NCI-H1694 (cell line): ENCODE measurements around the gene PLBD1.

ENCODE experiments used
- DNase-seq: peaks from one replicate; lab custom pipeline; 2025; lab: John Stamatoyannopoulos, UW

Gene PLBD1, protein sequence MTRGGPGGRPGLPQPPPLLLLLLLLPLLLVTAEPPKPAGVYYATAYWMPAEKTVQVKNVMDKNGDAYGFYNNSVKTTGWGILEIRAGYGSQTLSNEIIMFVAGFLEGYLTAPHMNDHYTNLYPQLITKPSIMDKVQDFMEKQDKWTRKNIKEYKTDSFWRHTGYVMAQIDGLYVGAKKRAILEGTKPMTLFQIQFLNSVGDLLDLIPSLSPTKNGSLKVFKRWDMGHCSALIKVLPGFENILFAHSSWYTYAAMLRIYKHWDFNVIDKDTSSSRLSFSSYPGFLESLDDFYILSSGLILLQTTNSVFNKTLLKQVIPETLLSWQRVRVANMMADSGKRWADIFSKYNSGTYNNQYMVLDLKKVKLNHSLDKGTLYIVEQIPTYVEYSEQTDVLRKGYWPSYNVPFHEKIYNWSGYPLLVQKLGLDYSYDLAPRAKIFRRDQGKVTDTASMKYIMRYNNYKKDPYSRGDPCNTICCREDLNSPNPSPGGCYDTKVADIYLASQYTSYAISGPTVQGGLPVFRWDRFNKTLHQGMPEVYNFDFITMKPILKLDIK

GRCh38 chr12:14567351-14568162 is at the start of gene PLBD1:
Gene PLBD1, minus strand, starts transcription at chr12:14567883. Its CDS starts 187 bp downstream, at chr12:14567696.
- DNase-seq, result no peak

DNA sequence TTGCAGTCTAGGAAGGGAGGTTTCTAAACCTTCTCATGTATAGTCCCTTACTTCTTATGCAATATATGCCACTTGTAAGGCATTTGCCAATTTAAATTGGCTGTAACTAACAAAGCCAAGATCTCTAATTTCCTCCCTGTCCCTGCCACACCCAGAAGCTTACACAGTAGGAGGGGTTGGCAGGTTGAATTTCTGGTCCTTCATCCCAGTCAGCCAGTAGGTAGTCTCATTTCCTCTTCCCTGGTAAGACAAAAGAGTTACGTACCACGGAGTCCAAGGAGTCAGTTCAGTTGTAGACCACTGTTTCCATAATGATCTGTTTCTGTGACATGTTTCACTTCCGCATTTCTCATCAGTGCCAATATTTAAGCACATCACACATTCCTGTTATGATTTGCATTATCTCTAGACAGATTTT is 47.0 kb upstream of the PLBD1 start:
- no peak for DNase-seq

DNA sequence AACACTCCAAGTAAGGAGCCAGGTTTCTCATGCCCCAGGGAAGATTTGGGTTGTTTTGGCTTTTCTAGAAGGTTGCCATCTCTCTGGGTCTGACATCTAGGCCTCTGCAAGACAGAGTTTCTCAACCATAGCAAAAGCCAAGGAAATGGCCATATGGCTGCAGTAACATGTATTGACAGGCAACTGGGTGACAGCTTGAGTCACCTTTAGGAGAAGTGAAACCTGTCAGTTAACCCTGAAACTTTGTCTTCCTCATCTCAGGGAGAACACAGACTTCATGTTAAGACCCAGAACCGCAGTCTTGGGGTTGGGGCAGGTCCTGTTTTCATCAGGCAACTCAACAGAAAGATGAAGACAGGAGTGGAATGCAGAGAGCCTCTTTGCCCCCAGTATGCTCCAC is 46.0 kb upstream of the PLBD1 start:
- no peak for DNase-seq

DNA sequence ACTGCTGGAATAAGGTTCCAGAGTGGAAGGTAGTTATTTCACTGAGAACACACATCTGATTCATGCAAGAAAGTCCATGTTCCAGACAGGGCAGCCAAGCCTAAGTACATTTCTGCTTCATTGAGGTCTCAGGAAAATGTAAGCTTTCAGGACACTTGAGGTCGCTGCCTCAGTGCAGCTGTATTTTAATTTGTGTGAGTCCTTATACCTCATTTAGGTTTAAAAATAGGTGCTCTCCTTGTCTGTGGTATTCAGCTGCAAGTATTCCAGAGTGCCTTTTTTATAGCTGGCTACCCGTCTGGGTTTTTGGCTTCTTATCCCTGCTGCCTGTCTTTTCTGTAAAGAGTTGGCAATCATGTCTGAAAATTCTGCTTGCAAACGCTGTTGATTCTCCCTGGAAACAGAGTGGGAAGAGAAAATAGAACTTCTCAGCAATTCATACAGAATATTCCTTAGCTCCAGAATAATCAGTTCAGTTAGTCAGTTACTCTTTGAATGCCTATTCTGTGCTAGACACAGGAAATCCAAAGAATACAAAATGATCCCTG is 45.3 kb upstream of the PLBD1 start:
- DNase-seq, result no peak

- DNase-seq, result no peak
Measured at GRCh38 chr12:14612250-14612649, 44.6 kb upstream of the PLBD1 start.

DNA sequence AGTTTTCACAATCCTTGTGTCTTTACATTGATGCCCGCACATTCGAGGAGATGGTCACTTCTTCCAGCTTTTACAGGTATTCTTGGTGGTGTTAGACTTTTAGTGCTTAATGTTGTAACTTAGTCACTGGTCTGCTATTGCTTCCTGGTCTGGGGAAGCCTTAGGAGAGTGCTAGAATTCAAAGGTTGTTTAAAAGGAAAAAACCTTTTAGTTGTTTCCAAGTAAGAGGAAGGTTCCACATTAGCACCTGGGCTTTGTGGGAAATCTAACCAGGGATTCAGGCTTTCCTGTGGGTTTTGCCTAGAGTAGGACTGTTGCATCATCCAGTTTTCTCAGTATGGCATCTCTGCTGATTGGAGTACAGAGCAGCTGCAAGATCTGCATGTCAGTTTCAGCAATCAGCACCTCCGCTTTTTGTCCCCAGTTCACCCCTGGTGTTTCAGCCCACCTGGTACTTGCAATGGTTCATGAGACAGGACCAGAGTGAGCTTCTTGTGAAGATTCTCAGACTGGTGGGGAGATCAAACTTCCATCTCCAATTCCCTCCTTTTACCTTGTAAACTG is 44.0 kb upstream of the PLBD1 start:
- no peak for DNase-seq

DNA sequence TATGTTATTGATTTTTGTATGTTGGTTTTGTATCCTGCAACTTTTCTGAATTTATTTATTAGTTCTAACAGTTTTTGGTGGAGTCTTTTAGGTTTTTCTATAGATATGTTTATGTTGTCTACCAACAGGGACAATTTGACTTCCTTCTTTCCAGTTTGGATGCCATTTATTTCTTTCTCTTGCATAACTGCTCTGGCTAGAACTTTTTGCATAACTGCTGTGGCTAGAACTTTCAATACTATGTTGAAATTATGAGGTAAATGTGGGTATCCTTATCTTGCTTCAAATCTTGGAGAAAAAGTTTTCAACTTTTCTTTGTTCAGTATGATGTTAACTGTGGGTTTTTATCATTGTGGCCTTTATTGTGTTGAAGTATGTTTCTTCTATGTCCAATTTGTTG is 39.9 kb upstream of the PLBD1 start:
- no peak for DNase-seq

DNA sequence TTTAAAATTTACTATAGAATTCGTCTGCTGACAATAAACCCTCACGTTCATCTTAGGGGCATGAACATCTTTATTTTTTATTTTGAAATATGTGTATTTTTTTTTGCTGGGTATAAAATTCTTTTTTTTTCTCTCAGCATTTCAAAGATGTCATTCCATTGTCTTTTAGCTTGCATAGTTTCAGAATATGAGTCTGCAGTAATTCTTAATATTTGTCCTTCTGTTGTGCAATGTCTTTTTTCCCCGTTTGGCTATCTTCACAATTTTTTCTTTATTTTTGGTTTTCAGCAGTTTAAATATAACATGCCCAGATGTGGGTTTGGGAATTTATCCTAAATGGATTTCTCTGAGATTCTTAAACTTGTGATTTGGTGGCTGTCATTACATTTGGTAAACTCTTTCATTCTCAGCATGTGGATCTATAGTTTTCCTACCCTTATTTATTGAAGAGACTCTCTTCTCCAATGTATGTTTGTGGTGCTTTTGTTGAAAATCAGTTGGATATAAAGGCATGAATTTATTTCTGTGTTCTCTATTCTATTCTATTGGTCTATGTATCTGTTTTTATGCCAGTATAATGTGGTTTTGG is 37.8 kb upstream of the PLBD1 start:
- no peak for DNase-seq

DNA sequence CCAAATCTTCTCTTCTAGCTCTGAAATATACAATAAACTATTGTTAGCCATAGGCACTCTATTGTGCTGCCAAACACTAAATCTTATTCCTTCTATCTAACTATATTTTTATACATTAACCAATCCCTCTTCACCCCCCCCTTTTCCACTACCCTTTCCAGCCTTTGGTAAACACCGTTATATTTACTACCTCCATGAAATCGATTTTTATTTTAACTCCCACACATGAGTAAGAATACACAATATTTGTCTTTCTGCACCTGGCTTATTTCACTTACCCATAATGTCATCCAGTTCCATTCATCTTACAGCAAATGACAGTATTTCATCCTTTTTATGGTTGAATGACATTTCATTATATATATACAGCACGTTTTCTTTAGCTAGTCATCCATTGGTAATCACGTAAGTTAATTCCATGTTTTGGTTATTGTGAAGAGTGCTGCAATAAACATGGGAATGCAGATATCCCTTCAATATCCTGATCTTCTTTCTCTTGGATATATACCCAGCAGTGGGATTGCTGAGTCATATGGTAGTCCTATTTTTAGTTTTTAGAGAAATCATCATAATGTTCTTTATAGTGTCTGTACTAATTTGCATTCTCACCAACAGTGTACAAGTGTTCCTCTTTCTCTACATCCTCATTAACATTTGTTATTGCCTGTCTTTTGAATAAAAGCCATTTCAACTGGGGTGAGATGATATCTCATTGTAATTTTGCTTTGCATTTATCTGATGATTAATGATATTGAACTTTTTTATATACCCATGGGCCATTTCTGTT is 34.2 kb upstream of the PLBD1 start:
- DNase-seq, result no peak

DNA sequence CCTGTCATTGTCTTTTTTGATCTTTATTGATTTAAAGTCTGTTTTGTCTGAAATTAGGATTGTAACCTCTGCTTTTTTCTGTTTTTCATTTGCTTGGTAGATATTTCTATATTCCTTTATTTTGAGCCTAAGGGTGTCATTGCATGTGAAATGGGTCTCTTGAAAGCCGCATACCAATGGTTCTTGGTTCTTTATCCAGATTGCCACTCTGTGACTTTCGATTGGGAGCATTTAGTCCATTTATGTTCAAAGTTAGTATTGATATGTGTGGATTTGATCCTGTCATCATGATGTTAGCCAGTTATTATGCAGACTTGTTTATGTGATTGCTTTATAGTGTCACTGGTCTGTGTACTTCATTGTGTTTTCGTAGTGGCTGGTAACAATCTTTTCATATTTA is 29.8 kb upstream of the PLBD1 start:
- DNase-seq, result no peak

- DNase-seq, result no peak
Measured at GRCh38 chr12:14591719-14592118, 24.0 kb upstream of the PLBD1 start.

GRCh38 chr12:14589169-14590004 is 21.7 kb upstream of the PLBD1 start:
- no peak for DNase-seq

DNA sequence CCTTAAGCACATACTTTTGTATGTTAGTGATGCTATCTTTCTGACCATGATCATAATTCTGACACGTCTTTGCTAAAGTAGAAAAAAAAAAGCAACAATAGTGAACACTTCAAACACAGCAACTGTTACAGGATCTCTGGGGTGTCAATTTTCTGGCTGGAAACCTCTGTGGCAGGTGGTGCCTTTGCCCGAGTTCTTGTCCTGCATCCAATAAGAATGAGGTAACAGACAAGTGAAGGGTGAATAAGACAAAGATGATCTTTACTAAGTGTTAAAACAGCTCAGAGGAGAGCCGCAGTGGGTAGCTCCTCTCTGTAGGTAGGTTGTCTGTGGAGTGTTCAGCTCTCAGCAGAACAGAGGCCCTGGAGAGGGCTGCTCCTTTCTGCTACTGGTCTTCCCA is 20.9 kb upstream of the PLBD1 start:
- no peak for DNase-seq

GRCh38 chr12:14578646-14579045 is 11.0 kb upstream of the PLBD1 start:
- no peak for DNase-seq

GRCh38 chr12:14577344-14577743 is 9.7 kb upstream of the PLBD1 start:
- DNase-seq, result no peak

- DNase-seq, result no peak
Measured at GRCh38 chr12:14576896-14577295, 9.2 kb upstream of the PLBD1 start.

DNA sequence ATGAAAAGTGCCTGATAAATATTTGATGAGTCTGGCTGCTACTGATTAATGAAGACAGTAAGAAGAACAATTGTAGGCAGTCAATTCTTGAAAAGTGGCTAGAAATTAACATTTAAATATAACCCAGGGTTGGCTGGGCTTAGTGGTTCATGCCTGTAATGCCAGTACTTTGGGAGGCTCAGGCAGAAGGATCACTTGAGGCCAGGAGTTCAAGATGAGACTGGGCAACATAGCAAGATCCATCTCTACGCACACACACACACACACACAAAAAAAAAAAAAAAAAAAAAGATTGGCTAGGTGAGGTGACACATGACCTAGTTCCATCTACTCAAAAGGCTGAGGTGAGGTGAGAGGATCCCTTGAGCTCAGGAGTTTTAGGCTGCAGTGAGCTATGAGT is 7.9 kb upstream of the PLBD1 start:
- DNase-seq, result no peak

DNA sequence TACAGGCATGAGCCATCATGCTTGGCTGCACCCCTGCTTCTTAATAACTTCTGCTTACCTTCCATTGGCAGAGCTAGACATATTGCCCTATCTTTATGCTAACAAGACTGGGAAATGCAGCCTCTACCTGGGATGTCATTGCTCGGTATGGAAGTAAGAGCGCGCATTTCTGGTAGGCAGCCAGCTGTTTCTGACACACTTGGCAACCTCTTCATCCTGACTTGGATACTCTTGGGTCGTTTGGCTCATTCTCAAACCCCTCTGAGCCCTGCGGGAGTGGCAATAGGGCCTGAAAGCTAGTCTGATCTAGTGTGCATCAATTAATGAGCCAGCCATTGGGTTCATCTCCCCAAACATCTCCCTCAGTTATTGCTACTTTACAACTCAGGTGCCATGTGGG is 5.4 kb upstream of the PLBD1 start:
- no peak for DNase-seq

GRCh38 chr12:14572401-14572800 is 4.7 kb upstream of the PLBD1 start:
- DNase-seq, result no peak

DNA sequence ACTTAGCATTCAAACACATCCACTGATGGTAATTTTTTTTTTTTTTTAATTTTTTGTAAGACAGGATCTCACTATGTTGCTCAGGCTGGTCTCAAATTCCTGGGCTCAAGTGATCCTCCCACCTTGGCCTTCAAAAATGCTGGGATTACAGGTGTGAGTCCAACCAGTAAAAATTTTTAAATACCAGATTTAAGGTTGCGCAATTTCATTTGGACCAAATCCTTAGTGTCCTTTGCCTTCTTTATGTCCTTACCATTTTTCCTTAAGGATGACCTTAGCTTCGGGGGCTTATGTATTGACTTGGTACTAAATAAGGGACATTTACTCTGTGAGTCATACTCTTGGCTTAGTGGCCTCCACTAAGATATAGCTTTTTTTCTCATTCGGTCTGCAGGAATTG is 4.1 kb upstream of the PLBD1 start:
- DNase-seq, result no peak
